Progenitor cell of endocrine pancreas (in vitro differentiated cells): ENCODE data around the gene BTBD9. TPM values are rescaled to one million over a fixed set of nuclear protein-coding genes. Genes with fewer than 3 reads are reported as not detected.

Source experiments
- DNase-seq: peaks from one replicate; pipeline ENCODE4 v3.0.0; 2021; ENCODE audit warnings: low spot score; ENCODE audit not compliant: unreplicated experiment
- H3K27ac Mint-ChIP-seq: 2 replicates; pipeline ENCODE4 v1.8.0; 2021; ENCODE audit warnings: mild to moderate bottlenecking, moderate library complexity, mixed read lengths
- H3K27me3 Mint-ChIP-seq: 2 replicates; pipeline ENCODE4 v1.8.0; 2021; ENCODE audit warnings: mixed read lengths
- H3K36me3 Mint-ChIP-seq: 2 replicates; pipeline ENCODE4 v1.8.0; 2022; ENCODE audit warnings: mixed read lengths; ENCODE audit not compliant: insufficient read depth
- H3K4me1 Mint-ChIP-seq: 2 replicates; pipeline ENCODE4 v1.8.0; 2021; ENCODE audit warnings: low read depth, mixed read lengths
- H3K4me3 Mint-ChIP-seq: 2 replicates; pipeline ENCODE4 v1.8.0; 2021; ENCODE audit warnings: low read depth, mild to moderate bottlenecking, moderate library complexity, mixed read lengths
- H3K9me3 Mint-ChIP-seq: 2 replicates; pipeline ENCODE4 v1.8.0; 2021; ENCODE audit warnings: low read depth, mixed read lengths
- CTCF ChIP-seq: fragments of 200-600 bp; sonication (generic); IDR thresholded peaks from one replicate; pipeline ENCODE4 v1.5.0; 2021; ENCODE audit warnings: antibody characterized with exemption, mild to moderate bottlenecking; ENCODE audit not compliant: unreplicated experiment
- total RNA-seq: library from RNA; stranded (reverse); gene quantifications from 2 replicates; pipeline ENCODE4 v1.2.1, GENCODE V29; 2021

The BTBD9 gene
- total RNA-seq, 1 donor from 2014 or later: 25.9 TPM

GRCh38 chr6:38389875-38390274 lies 249.9 kb downstream of the BTBD9 start:
- Mint-ChIP-seq H3K36me3 (no peaks in the 10 kb centered on the region), H3K27ac (no peak overlapping the region), H3K4me3 (no peak overlapping the region), H3K4me1 (peaks cover 8% of the 10 kb centered on the region), H3K9me3 (no peaks in the 10 kb centered on the region), H3K27me3 (no peaks in the 10 kb centered on the region)
- DNase-seq: no peak
- TF ChIP-seq CTCF: no peak

- no peaks in the 10 kb centered on the region for H3K9me3 Mint-ChIP-seq
- H3K36me3 Mint-ChIP-seq: no peaks in the 10 kb centered on the region
- peaks cover 8% of the 10 kb centered on the region for H3K4me1 Mint-ChIP-seq
- H3K4me3 Mint-ChIP-seq: no peak overlapping the region
- no peaks in the 10 kb centered on the region for H3K27me3 Mint-ChIP-seq
- DNase-seq: no peak
- H3K27ac Mint-ChIP-seq: no peak overlapping the region
- TF ChIP-seq CTCF: no peak
These were observed 251.8 kb downstream of the BTBD9 start for GRCh38 chr6:38387971-38388370.

- no peak overlapping the region for H3K27ac Mint-ChIP-seq
- no peak for TF ChIP-seq CTCF
- H3K27me3 Mint-ChIP-seq: no peaks in the 10 kb centered on the region
- no peak for DNase-seq
- no peak overlapping the region for H3K4me3 Mint-ChIP-seq
- H3K4me1 Mint-ChIP-seq: peaks cover 8% of the 10 kb centered on the region
- H3K36me3 Mint-ChIP-seq: no peaks in the 10 kb centered on the region
- no peaks in the 10 kb centered on the region for H3K9me3 Mint-ChIP-seq
These were observed 252.3 kb downstream of the BTBD9 start for GRCh38 chr6:38387461-38387860.

GRCh38 chr6:38378801-38379200 lies 260.9 kb downstream of the BTBD9 start:
- Mint-ChIP-seq H3K27ac (no peak overlapping the region), H3K27me3 (no peaks in the 10 kb centered on the region), H3K9me3 (no peaks in the 10 kb centered on the region), H3K36me3 (no peaks in the 10 kb centered on the region), H3K4me3 (no peak overlapping the region), H3K4me1 (peaks cover 7% of the 10 kb centered on the region)
- DNase-seq: no peak
- TF ChIP-seq CTCF: no peak

GRCh38 chr6:38375937-38376336 lies 263.8 kb downstream of the BTBD9 start:
- TF ChIP-seq CTCF: no peak
- H3K27me3 Mint-ChIP-seq: no peaks in the 10 kb centered on the region
- peaks cover 11% of the 10 kb centered on the region for H3K4me1 Mint-ChIP-seq
- no peaks in the 10 kb centered on the region for H3K36me3 Mint-ChIP-seq
- no peak overlapping the region for H3K27ac Mint-ChIP-seq
- no peak overlapping the region for H3K4me3 Mint-ChIP-seq
- DNase-seq: no peak
- no peaks in the 10 kb centered on the region for H3K9me3 Mint-ChIP-seq
